Upper lobe of right lung (tissue), 1 donor: Measurements from ENCODE around the gene SIAE. TPM values are rescaled to one million over a fixed set of nuclear protein-coding genes. Genes with fewer than 3 reads are reported as not detected.
"Not testable (repeated sequence)": the region's sequence is repeated elsewhere in the genome, so short reads cannot be mapped to it uniquely, and the experiment has no call there.

ENCODE experiments used
- ATAC-seq: fragments of 200-7000 bp; cut with Tn5 transposase; one replicate; pipeline ENCODE4 v1.9.1; 2020; ENCODE audit warnings: mild to moderate bottlenecking, moderate library complexity
- DNase-seq: peaks from one replicate; pipeline ENCODE4 v3.0.0-alpha.2; 2020
- H3K27ac ChIP-seq: fragments of 200-600 bp; one replicate; pipeline ENCODE4 v1.8.0; 2022
- H3K27me3 ChIP-seq: fragments of 200-600 bp; one replicate; pipeline ENCODE4 v1.8.0; 2022; ENCODE audit warnings: mild to moderate bottlenecking
- H3K36me3 ChIP-seq: fragments of 200-600 bp; one replicate; pipeline ENCODE4 v1.8.0; 2022
- H3K4me1 ChIP-seq: fragments of 200-600 bp; one replicate; pipeline ENCODE4 v1.8.0; 2022
- H3K4me3 ChIP-seq: fragments of 200-600 bp; one replicate; pipeline ENCODE4 v1.8.0; 2022; ENCODE audit warnings: mild to moderate bottlenecking
- H3K9me3 ChIP-seq: fragments of 200-600 bp; one replicate; pipeline ENCODE4 v1.8.0; 2022
- CTCF ChIP-seq: fragments of 200-600 bp; IDR thresholded peaks from one replicate; pipeline ENCODE4 v1.8.0; 2022; ENCODE audit warnings: antibody characterized with exemption
- intact Hi-C: fragments of 100-400 bp; cut with DNase I; formaldehyde crosslinking; loops from one replicate; pipeline ENCODE4 v1.11.0; 2022
- total RNA-seq: library from RNA; stranded (reverse); fragmentation: NEBNext Ultra II Directional; extraction: Animal tissue kit (Norgen Biotek cat#: 25700); gene quantifications from one replicate; pipeline ENCODE4 v1.2.1, GENCODE V29; 2021
- donor health status: DM: no; HTN: yes; CAD: no; lungs with severe emphysema.

Gene SIAE
- total RNA-seq, 1 donor from 2014 or later = 41.6 TPM

- ATAC-seq (no peak), DNase-seq (no peak)
- H3K27ac ChIP-seq = no peak overlapping the region
- H3K4me3 ChIP-seq = no peak overlapping the region
- H3K36me3 ChIP-seq = no peaks in the 10 kb centered on the region
- intact Hi-C loops = no loop called here
- no peaks in the 10 kb centered on the region for H3K4me1 ChIP-seq
- no peaks in the 10 kb centered on the region for H3K9me3 ChIP-seq
- no peak for TF ChIP-seq CTCF
- H3K27me3 ChIP-seq = peaks cover 3% of the 10 kb centered on the region
Observed at GRCh38 chr11:124610295-124610694, 63.2 kb downstream of the SIAE start.

GRCh38 chr11:124608147-124608546, 65.4 kb downstream of the SIAE start:
- no peak for ATAC-seq
- no peak for TF ChIP-seq CTCF
- H3K27me3 ChIP-seq = no peaks in the 10 kb centered on the region
- no peak for DNase-seq
- no peak overlapping the region for H3K27ac ChIP-seq
- H3K9me3 ChIP-seq = no peaks in the 10 kb centered on the region
- no peaks in the 10 kb centered on the region for H3K4me1 ChIP-seq
- H3K4me3 ChIP-seq = no peak overlapping the region
- intact Hi-C loops = no loop called here
- H3K36me3 ChIP-seq = no peaks in the 10 kb centered on the region

GRCh38 chr11:124605719-124606118, 67.8 kb downstream of the SIAE start:
- intact Hi-C loops = no loop called here
- DNase-seq = no peak
- H3K4me1 ChIP-seq = no peaks in the 10 kb centered on the region
- ATAC-seq = peak; percentile 89
- H3K27me3 ChIP-seq = no peaks in the 10 kb centered on the region
- H3K4me3 ChIP-seq = no peak overlapping the region
- no peaks in the 10 kb centered on the region for H3K36me3 ChIP-seq
- no peaks in the 10 kb centered on the region for H3K9me3 ChIP-seq
- TF ChIP-seq CTCF = no peak
- no peak overlapping the region for H3K27ac ChIP-seq

GRCh38 chr11:124602723-124603122, 70.8 kb downstream of the SIAE start:
- H3K4me1 ChIP-seq, H3K27me3 ChIP-seq, H3K9me3 ChIP-seq, H3K36me3 ChIP-seq, DNase-seq, H3K4me3 ChIP-seq, H3K27ac ChIP-seq, ATAC-seq, intact Hi-C loops: not testable (repeated sequence)

GRCh38 chr11:124602193-124602592, 71.3 kb downstream of the SIAE start:
- DNase-seq (no peak), ATAC-seq (no peak)
- TF ChIP-seq CTCF = no peak
- Histone ChIP-seq H3K4me3 (no peak overlapping the region), H3K27ac (no peak overlapping the region), H3K36me3 (no peaks in the 10 kb centered on the region), H3K9me3 (no peaks in the 10 kb centered on the region), H3K4me1 (no peaks in the 10 kb centered on the region), H3K27me3 (no peaks in the 10 kb centered on the region)
- intact Hi-C loops = no loop called here

GRCh38 chr11:124600621-124601320, 72.8 kb downstream of the SIAE start:
- TF ChIP-seq CTCF = no peak
- Histone ChIP-seq H3K4me3 (no peak overlapping the region), H3K27ac (no peak overlapping the region), H3K27me3 (no peaks in the 10 kb centered on the region), H3K4me1 (no peaks in the 10 kb centered on the region), H3K36me3 (no peaks in the 10 kb centered on the region), H3K9me3 (no peaks in the 10 kb centered on the region)
- ATAC-seq (no peak), DNase-seq (no peak)
- intact Hi-C loops = no loop called here
